ENCODE results near the gene TPP2.

DNA sequence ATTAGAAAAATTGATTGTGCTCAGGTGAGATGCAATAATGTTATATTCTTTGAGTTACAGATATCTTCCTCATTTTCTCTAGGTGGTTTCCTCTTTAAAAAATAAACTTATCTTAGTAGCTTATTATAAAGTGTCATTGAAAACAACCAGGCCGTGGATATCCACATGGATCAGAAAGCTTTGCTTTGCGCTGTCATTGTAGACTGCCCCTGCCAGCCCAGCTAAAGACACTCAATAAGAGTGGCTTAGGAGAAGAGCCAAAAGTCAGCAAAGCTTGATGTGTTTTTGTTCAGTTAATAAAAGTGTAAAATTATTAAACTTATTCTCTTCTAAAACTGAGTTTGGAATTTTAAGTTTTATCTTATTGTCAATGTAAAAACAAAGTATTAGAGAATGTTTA is 34.4 kb downstream of the TPP2 start:
- TF ChIP-seq EP300 (IDR thresholded peaks at IDR 0.05), result no peak
- no peak for TF ChIP-seq POLR2A (IDR thresholded peaks at IDR 0.05)
- TF ChIP-seq, protein P1, sequence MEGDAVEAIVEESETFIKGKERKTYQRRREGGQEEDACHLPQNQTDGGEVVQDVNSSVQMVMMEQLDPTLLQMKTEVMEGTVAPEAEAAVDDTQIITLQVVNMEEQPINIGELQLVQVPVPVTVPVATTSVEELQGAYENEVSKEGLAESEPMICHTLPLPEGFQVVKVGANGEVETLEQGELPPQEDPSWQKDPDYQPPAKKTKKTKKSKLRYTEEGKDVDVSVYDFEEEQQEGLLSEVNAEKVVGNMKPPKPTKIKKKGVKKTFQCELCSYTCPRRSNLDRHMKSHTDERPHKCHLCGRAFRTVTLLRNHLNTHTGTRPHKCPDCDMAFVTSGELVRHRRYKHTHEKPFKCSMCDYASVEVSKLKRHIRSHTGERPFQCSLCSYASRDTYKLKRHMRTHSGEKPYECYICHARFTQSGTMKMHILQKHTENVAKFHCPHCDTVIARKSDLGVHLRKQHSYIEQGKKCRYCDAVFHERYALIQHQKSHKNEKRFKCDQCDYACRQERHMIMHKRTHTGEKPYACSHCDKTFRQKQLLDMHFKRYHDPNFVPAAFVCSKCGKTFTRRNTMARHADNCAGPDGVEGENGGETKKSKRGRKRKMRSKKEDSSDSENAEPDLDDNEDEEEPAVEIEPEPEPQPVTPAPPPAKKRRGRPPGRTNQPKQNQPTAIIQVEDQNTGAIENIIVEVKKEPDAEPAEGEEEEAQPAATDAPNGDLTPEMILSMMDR (IDR thresholded peaks at IDR 0.05), result no peak
- TF ChIP-seq POLR2AphosphoS5 (IDR thresholded peaks at IDR 0.05), result no peak

All from suprapubic skin (tissue), 4 donors.